RKO (cell line): ENCODE data around the gene ERGIC1.
A peak's percentile ranks its signal among the peaks of the same experiment; 100 is the strongest.

ENCODE experiments used
- DNase-seq: peaks from one replicate; pipeline ENCODE4 v3.0.0-alpha.2; 2016; ENCODE audit warnings: low spot score

Gene ERGIC1

DNA sequence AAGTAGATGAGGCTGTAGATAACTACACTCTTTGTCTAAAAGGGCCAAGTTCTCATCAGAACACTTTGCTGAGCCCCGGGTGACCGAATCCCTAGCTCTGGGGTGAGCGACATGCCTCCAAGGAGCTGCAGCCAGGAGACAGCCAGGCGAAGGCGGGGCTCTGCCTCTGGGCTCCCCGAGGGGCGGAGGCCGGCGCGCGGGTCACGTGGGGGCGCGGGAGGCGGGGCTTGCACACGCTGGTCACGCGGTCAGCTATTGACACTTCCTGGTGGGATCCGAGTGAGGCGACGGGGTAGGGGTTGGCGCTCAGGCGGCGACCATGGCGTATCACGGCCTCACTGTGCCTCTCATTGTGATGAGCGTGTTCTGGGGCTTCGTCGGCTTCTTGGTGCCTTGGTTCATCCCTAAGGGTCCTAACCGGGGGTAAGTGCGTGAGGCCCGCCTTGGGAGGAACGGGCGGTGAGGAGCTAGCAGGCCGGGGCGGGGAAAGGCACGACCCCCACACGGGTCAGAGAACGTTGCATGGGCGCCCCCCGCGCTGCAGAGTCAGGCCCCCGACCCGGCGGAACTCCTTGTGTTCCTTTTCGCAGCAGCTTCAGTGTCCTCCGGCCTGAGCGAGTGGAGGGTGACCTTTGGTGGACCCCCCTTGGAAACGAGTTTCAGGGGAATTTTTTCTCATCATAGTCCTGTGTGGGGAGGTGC, 149.6 kb downstream of the ERGIC1 start, which contains the start of gene ATP6V0E1:
TSS of gene ATP6V0E1 (plus strand) at position 230 of the 702 bp plus-strand sequence. CDS start at position 320, 90 bp downstream.
- DNase-seq: peak; percentile 96

DNA sequence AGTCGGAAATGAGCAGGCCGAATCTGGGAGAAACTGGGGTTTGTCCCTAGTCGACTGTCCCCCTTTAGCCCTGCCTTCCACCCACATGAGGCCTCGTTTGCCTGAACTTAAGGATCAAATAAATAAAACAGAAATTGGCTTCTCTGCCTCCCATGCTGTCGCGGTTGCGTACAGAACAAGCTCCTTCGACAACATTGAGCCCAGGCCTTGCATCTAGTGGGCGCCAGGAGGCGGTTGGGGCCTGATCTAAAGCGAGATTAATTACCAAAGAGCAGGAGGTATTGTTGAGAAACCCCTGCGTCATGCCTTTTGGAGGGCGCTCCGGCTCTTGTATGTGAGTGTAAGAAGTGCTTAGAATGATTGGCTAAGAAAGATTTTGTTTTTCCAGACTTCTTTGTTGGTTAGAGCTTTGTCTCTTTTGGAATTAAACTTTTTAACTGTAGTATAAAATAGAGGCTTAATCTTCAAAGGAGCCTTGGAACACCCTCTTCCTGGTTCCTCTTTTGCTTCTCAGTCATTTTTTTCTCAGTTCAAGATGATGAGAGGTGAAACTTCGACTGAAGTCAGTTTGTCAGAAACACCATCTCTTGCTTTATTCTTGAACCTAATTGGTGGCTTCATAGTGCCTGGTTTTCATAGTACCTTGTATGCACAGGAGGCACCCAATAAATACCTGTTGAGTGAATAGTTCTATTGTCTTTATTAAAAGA, 150.3 kb downstream of the ERGIC1 start:
- DNase-seq: peak; percentile 93

DNA sequence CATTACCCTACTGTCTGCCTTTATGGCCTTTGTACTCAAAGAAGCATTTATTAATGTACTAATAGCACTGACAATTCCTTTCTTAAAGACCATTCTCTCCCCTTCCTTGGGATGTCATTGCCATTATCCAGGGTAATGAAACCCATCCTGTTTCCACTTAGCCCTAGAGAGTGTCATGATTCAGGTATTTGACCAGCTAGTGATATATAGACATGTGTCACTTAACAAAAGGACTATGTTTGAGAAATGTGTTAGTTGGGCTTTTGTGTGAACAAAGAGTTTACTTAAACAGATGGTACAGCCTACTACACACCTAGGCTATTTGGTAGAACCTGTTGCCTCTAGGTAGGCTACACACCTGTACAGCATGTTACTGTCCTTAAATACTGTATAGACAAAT, 151.5 kb downstream of the ERGIC1 start:
- peak; percentile 54 for DNase-seq

DNA sequence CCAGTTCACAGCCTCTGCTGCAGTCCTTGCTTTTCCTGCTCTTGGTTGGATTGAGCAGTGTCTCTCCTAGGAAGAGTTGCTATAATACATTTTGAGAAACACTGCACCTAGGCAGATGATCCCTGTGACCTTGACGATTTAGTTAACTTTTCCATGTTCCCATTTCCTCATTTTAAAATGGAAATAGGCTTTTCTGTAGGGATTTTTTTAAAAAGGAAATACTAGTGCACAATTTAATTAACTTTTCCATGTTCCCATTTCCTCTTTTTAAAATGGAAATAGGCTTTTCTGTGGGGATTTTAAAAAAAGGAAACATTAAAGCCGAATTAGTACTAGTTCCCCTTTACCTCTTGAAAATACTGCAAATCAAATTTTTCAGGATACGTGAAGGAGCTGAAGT, 154.2 kb downstream of the ERGIC1 start:
- DNase-seq: no peak

DNA sequence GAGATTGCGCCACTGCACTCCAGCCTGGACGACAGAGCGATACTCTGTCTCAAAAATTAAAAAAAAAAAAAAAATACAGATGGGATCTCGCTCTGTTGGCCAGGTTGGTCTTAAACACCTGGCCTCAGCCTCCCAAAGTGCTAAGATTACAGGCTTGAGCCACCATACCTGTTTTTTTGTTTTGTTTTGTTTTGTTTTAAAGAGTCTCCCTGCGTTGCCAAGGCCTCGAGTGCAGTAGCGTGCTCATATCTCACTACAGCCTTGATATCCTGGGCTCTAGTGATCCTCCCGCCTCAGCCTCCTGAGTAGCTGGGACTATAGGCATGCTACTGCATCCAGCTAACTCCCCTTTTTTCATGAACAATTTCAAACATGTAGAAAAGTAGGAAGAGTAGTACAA, 156.7 kb downstream of the ERGIC1 start:
- no peak for DNase-seq

DNA sequence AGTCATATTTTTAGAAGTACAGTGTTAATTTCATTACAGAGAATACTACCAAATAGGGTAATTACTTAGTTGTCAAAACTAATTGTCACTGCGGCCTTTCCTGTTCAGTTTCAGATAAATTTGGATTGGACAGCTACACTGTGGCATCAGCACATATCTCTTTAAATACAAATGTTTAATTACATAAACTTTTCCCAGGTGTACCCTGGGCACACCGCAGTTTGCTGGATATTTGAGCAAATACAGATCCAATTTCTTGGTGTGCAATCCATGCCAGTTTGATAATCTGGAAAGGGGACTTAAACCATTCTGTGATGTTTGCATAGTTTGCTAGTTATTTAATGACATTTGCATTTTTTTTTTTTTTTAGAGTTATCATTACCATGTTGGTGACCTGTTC, 160.4 kb downstream of the ERGIC1 start:
- no peak for DNase-seq

DNA sequence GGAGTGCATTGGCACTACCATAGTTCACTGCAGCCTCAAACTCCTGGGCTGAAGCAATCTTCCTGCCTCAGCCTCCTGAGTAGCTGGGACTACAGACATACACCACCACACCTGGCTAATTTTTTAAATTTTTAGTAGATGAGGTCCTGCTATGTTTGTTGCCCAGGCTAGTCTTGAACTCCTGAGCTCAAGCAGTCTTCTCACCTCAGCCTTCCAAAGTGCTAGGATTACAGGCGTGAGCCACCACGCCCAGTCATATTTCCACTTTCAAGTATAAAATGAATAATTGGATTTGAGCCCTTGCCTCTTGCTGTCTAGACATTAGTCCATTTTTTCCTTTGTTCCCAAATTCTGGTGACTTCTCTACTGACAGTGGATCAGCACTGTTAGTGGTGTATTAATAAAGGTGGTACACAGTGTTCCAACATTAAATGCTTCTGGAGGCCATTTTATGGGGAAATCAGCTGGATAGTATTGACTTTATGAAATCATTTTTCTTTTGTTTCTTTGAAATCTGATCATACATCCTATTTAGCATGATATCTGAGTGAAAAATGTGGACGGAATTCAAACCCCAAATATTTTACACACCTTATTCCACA, 165.4 kb downstream of the ERGIC1 start:
- DNase-seq: no peak

DNA sequence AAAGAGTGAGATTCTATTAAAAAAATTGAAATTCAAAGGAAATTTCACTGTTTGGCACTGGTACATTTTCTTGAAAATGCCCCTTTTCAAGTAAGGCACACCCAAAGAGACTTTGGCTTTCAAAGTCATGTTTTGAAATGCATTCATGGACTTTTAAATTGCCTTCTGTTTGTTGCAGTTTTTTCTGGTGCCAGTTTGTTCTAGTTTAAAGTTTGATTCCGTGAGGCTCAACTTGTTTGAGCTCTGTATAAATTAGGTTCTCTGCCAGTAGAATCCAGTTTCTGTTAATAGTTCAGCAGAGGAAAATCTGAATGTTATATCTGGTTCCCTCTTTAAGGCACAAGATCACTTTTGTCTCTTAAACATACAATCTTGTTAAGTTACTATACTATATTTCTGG, 165.9 kb downstream of the ERGIC1 start:
- no peak for DNase-seq

DNA sequence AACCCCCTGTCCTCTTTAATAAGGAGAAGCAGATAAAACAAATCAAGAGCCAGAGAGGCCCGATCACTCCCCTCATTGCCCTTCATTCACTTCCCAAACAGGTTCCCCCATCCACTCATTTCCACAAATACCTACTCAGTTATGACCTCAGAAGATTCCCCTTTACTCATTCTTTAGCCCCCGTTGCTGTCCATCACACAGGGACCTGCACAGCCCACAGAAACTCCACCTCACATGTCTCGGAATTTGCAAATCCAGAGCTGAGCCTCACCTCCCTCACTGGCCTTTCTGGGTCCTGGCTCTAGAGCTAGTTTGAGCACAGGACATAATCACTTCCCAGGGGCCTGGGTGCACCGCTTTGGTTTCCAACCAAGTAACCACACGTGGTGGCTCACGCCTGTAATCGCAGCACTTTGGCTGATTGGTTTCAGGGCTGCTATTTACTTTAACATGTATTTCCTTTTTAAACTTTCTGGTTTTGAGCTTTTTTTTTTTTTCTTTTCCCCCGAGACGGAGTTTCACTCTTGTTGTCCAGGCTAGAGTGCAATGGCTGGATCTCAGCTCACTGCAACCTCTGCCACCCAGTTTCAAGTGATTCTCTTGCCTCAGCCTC, 167.3 kb downstream of the ERGIC1 start:
- no peak for DNase-seq
